Measurements from ENCODE around the gene SGTA.

The SGTA gene

GRCh38 chr19:2782936-2783780, at the start of gene SGTA:
TSS of gene SGTA (minus strand) at chr19:2783273. CDS start at chr19:2769068, 14,205 bp downstream.
- peak; percentile 98 for DNase-seq (ENCODE audit: low spot score)

- DNase-seq (ENCODE audit: low spot score), result no peak
Observed at GRCh38 chr19:2827840-2828489, 44.9 kb upstream of the SGTA start.

DNA sequence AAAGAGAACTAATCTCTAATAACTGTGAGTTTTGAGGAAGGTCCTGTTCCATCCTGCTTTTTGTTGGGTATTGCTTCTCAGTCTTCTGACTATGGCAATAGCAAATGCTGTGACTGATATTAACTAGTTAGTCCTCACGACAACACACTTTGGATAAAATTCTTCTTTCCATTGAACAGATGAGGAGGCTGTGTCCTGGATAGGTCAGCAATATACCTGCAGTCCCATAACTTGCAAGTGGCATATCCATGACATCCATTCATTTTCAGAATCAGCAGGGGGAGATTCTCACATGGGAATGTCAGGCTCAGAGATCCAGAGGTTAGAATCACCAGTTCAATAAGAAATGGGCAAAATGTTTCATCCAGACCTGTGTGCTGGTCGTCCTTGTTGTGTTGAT, 43.9 kb upstream of the SGTA start:
- no peak for DNase-seq (ENCODE audit: low spot score)

DNA sequence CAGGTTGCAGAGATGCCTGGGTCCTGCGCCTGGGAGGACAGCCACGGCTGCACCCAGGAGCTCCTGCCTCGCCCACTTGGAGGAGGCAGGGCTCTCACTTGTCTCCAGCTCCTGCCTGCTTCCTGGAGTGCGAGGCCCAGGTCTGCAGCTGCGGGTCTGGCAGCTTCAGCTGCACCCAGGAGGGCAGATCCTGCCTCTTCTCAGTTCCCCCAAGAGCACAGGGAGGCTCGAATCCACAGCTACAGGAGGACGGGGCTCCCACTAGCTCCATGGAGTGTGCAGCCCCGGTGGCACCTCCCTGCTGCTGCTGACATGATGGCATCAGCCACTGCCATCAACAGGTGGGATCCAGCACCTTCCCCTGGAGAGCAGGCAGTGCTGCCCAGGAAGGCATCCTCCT, 41.1 kb upstream of the SGTA start:
- DNase-seq (ENCODE audit: low spot score), result no peak

GRCh38 chr19:2823646-2824045, 40.6 kb upstream of the SGTA start:
- no peak for DNase-seq (ENCODE audit: low spot score)

DNA sequence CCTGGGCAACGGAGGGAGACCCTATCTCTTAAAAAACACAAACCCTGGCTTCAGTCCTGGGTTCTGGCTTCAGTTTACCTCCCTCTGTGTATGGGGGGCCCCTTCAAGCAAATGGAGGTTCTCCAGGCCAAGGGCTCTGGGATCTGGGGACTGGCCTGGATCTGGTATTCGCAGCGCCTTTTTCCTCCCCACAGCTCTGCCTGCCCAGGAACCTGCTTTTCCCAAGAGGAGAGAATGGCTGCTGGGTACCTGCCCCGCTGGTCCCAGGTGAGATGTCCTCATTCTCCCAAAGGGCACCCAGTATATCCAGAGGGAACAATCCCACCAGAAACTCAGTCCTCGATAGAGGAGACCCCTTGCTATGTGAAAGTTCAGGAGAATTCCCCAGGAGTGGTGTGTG, 39.8 kb upstream of the SGTA start:
- DNase-seq (ENCODE audit: low spot score), result no peak

DNA sequence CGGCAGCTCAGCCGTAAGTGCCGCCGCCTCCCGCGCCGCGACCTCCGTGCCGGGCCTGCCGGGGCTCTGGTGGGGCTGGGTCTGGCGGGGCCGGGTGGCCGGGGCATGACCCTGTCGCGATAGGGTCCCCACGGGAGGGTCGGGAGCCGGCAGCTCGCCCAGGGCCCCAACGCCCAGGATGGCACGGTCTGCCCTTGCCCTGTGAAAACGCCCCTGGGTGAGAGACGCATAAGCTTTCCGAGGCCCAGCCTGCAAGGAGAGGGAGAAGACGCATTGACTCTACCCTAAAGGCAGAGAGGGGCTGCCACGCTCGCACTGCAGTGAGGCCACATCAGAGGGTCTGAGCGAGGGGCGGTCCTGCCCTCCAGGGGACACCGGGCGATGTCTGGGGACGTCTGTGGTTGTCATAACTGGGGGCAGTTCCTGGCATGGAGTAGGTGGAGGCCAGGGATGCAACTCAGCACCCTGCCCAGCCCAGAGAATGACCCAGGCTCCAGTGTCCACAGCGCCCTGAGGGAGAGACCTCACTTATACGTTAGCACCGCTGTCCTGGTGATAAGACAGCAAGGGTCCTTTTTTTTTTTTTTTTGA, 37.1 kb upstream of the SGTA start:
- no peak for DNase-seq (ENCODE audit: low spot score)

GRCh38 chr19:2819540-2820111, 36.6 kb upstream of the SGTA start, which contains the start of gene ZNF554:
TSS of gene ZNF554 (plus strand) at chr19:2819868. CDS start at chr19:2820072, 204 bp downstream.
- peak; percentile 97 for DNase-seq (ENCODE audit: low spot score)

- peak; percentile 14 for DNase-seq (ENCODE audit: low spot score)
Observed at GRCh38 chr19:2817237-2817829, 34.3 kb upstream of the SGTA start.

DNA sequence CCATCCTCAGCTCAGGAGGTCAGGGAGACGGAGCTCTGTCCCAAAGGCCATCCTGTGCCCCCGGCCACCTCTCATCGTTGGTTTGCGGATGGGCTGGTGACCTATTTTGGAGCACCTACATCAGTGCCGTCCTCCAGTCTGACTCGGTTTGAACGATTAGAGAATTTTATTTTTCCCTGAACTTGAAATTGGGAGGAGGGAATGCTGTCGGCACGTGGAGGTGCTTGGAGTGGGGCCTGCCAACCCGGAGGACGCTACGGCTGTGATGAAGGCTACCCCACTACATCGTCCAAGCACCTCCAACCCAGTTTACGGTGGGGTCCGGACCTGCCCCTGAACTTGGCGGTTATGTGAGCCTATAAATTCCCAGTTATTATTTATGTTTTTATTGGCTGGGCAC, 33.6 kb upstream of the SGTA start:
- no peak for DNase-seq (ENCODE audit: low spot score)

- DNase-seq (ENCODE audit: low spot score), result no peak
Observed at GRCh38 chr19:2815923-2816322, 32.9 kb upstream of the SGTA start.

GRCh38 chr19:2815191-2815614, 32.1 kb upstream of the SGTA start:
- DNase-seq (ENCODE audit: low spot score), result no peak

DNA sequence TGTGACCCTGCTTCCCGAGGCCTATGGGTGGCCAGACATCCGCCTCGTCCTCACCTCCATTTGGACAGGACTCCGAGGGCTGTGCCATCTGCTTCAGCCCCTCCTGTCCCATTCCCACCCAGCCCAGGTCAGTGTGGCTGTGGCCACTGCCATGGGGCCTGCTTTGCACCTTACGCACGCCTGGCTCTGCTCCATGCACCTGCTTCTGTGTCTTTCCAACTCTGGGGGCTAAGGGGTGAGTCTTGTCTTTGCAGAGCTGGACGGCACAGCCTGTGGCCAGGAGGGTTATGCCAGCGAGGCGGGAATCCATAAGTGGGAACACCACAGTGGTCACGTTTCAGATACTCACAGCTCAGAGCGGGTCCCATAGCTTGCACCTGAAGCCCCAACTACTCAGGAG, 31.4 kb upstream of the SGTA start:
- no peak for DNase-seq (ENCODE audit: low spot score)

DNA sequence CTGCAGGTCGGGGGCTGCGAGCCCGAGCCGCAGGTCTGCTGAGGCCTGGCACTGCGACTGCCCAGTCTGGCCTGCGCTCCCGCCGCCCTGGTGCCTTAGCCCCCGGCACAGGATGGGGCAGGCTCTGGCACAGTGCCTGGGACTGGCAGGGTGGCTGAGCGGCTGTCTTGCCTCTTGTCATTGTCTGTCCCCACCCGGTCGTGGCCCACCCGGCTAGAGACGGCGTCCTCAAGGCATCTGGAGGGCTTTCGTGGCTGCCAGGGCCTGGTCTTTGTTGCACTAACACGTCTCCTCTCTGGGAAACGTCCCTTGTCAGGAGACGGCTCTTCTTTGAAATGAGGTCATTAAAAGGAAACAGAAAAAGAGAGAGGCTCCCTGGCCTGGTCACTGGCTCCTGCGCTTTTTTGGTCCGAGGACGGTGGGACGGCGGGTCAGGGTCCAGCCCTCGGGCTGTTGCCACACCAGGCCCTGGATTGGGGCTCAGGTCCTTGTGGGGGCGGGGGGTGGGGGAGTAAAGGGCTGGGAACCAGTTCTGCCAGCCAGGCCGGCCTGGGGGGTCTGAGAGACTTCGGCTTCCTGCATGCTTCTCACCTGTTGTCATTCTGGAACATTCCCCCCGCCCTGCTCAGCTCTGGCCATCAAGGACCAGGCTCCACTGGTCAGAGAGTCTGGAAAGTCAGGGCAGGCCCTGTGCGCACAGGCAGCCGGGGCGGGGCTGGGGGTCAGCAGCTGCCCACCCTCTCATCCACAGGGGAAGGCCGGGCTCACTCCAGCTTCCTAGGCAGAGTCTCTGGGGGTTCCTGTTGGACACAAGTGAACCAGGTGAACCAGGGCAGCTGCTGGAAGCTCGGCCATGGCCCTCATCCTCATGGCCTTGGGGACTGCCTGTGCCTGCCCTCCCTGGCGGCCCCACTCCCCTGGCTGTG, 30.4 kb upstream of the SGTA start:
- no peak for DNase-seq (ENCODE audit: low spot score)

DNA sequence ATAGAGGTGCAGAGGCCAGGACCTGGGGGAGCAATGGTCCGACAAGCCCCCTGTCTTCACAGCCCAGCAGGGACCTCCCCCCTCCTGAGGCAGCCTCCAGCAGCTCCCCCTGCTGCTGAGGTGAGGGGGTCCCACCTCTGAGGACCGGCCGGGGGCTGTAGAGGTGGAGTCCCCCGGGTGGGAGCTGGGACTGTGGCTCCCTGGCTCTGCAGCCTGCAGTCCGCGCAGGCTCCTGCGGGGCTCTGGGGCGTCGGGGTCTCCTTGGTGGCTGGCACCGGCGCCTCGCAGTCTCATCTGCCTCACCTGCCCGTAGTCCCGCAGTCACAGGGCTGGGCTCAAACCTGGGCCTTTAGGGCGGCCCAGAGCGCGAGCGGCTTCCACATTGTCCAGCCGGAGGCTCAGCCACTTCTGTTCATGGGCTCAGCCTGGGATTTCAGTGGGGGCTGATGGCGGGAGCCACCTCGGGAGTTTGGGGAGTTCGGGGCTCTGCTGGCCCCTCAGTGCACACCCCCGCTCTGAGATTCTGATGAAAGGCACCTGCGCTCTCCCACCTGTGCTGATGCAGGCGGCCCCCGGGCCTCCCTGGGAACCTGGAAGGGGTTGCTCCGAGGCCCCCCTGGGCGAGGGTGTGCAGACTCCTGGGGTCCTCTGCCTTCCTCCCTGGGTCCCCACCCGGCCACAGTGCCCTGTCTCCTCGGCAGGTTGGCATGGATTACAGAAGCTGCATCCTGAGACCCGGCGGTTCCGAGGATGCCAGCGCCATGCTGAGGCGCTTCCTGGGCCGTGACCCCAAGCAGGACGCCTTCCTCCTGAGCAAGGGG, 29.6 kb upstream of the SGTA start:
- no peak for DNase-seq (ENCODE audit: low spot score)

DNA sequence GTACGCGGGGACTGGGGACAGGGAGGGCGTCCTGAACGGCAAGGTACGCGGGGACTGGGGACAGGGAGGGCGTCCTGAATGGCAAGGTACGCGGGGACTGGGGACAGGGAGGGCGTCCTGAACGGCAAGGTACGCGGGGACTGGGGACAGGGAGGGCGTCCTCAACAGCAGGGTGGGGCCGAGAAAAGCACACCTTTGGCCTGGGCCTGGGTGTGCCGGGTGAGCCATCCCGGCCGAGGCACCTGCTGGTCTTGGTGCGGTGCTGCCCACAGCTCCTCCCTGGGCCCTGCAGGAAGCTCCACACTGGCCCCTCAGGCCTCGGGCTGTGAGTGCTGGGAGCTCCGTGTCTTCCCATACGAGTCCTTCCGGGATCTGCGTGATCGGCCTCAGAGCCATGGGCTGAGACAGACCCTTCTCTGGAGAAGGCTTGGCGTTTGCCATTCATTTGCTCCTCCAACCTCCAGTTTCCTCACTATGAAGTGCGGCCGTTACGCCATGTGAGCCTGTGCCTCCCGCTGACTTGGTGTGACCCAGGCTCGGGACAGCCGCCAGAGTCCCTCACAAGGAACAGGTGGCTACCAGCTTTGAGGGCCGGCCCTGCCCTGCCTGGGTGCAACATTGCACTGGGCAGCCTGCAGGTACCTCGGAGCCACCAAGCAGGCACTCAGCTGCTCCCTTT, 28.8 kb upstream of the SGTA start:
- DNase-seq (ENCODE audit: low spot score), result no peak

- DNase-seq (ENCODE audit: low spot score), result no peak
Observed at GRCh38 chr19:2811221-2811722, 28.2 kb upstream of the SGTA start.

DNA sequence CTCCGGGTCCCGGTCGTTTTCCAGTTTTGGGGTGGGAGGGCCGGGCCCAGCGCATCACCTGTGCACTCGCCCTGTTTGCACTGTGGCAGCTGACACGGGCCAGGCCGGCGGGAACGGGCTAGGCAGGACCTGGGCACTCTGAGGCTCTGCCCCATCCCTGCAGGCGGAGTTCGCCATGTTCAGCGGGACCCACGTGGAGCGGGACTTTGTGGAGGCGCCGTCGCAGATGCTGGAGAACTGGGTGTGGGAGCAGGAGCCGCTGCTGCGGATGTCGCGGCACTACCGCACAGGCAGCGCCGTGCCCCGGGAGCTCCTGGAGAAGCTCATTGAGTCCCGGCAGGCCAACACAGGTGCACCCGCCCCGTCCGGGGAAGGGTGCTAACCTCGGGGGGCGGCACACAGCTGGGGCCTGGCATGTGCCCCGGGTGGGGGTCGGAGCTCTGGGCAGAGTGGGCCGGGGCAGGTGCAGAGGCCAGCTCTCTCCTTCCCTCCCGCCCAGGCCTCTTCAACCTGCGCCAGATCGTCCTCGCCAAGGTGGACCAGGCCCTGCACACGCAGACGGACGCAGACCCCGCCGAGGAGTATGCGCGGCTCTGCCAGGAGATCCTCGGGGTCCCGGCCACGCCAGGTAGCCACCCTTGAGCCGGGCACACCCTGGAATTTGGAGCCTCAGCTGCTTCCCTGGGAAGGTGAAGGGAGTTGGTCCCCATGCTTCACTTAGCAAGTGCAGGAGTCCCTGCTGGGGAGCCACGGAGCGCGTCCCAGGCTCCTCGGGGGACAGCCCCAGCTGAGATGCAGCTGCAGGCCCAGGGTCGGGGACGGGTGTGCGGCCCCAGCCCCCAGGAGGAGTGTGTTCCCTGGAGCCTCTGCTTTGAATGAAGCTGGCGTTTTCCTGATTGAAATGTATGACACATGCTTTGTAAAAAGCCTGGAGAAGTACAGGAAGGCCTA, 27.3 kb upstream of the SGTA start:
- DNase-seq (ENCODE audit: low spot score), result no peak

All from LoVo (cell line).